ENCODE measurements around the gene WAC.

GRCh38 chr10:28580825-28581224, 47.9 kb downstream of the WAC start:
- TF ChIP-seq, protein P1, sequence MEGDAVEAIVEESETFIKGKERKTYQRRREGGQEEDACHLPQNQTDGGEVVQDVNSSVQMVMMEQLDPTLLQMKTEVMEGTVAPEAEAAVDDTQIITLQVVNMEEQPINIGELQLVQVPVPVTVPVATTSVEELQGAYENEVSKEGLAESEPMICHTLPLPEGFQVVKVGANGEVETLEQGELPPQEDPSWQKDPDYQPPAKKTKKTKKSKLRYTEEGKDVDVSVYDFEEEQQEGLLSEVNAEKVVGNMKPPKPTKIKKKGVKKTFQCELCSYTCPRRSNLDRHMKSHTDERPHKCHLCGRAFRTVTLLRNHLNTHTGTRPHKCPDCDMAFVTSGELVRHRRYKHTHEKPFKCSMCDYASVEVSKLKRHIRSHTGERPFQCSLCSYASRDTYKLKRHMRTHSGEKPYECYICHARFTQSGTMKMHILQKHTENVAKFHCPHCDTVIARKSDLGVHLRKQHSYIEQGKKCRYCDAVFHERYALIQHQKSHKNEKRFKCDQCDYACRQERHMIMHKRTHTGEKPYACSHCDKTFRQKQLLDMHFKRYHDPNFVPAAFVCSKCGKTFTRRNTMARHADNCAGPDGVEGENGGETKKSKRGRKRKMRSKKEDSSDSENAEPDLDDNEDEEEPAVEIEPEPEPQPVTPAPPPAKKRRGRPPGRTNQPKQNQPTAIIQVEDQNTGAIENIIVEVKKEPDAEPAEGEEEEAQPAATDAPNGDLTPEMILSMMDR (IDR thresholded peaks at IDR 0.05; ENCODE audit: low read length): no peak
- TF ChIP-seq EZH2 (IDR thresholded peaks at IDR 0.05; ENCODE audit: borderline replicate concordance, low read length): no peak
